ENCODE results near the gene PRCC.

The PRCC gene

DNA sequence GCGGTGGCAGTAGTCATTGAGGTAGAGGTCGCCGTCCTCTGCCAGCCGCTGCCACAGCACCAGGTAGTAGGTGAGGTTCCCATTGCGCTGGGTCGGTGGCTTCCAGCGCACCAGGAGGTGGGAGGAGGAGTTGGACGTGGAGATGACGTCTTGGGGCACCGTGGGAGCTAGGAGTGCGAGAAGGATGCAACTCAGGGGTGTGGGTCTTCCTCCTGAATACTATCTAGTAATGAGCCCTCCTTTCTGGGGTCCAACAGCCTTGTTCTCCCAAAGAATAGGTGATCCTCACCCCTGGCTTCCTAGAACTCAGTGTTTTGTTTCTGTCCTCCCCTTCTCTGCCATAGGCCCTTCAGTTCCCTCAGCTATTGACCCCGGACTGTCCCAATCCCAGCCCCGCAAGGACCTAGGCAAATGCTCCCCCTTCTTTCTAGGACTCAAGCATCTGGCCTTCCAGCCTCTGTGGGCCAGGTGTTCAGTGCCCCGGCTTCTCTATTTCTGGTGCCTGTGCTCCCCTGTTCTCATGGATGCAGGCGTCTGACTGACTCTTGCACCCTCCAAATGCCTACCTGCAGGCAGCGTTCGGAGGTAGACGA, 78.7 kb downstream of the PRCC start:
- DNase-seq, result no peak

DNA sequence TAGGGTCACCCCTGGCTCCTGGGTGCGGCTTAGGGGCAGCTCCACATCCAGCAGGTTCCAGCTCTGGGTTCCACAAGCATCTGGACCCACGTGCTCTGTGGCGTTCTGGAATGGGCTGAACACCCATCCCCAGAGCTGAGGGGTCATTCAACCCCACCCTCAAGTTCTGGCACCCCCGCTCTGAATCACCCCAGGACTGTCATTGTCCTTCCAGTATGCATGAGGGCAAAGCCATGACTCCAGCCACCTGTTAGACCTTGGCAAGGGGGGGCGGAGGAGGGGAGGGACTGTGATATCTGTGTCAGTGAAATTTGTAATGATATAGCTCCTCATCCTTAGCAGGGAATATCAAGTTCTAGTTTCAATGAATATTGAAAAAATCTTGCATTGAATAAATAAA, 79.3 kb downstream of the PRCC start:
- no peak for DNase-seq

- no peak for DNase-seq
These were observed 80.5 kb downstream of the PRCC start for GRCh38 chr1:156847591-156848460.

GRCh38 chr1:156848461-156849150, 81.3 kb downstream of the PRCC start:
- DNase-seq, result peak; percentile 82

- no peak for DNase-seq
These were observed 81.8 kb downstream of the PRCC start for GRCh38 chr1:156849151-156849496.

All from CD4-positive, alpha-beta T cell treated with Interleukin-10 for 1 hour (primary cell).